Measurements from ENCODE around the gene CTBP1. TPM values are rescaled to one million over a fixed set of nuclear protein-coding genes. Genes with fewer than 3 reads are reported as not detected.

CTBP1 gene
- total and polyA plus RNA-seq, 7 donors = 67.9 to 162 (median 113) TPM

- WGBS, 2 donors = 29 to 74% methylated on average over 5 of the region's 5 CpGs
- Histone ChIP-seq H3K27ac (peak overlapping the region; percentile 81 to 96 (median 87)), H3K36me3 (no peaks in the 10 kb centered on the region), H3K27me3 (no peaks in the 10 kb centered on the region), H3K4me3 (no peak overlapping the region), H3K4me1 (peaks cover 0 to 66% (median 44%) of the 10 kb centered on the region in 4 donors), H3K9me3 (no peaks in the 10 kb centered on the region)
- intact Hi-C loops (cut with DNase I) = no loop called here
- peak; percentile 64 for DNase-seq
- TF ChIP-seq POLR2A (IDR thresholded peaks at IDR 0.05) (no peak), POLR2AphosphoS5 (IDR thresholded peaks at IDR 0.05) (no peak), EP300 (IDR thresholded peaks at IDR 0.05) (no peak), CTCF (IDR thresholded peaks at IDR 0.05) (no peak)
Measured at GRCh38 chr4:1191621-1192020, 57.3 kb downstream of the CTBP1 start.

- Histone ChIP-seq H3K4me3 (no peak overlapping the region), H3K4me1 (peaks cover 0 to 33% (median 12%) of the 10 kb centered on the region in 4 donors), H3K36me3 (no peaks in the 10 kb centered on the region), H3K27ac (peak overlapping the region in 2 of 4 donors; percentile 24 to 30), H3K27me3 (no peaks in the 10 kb centered on the region), H3K9me3 (no peaks in the 10 kb centered on the region)
- no peak for DNase-seq
- no peak for TF ChIP-seq EP300 (IDR thresholded peaks at IDR 0.05)
- TF ChIP-seq POLR2A (IDR thresholded peaks at IDR 0.05) = no peak
- TF ChIP-seq POLR2AphosphoS5 (IDR thresholded peaks at IDR 0.05) = no peak
- TF ChIP-seq CTCF (IDR thresholded peaks at IDR 0.05) = no peak
- 14 to 22% methylated on average over 1 of the region's 1 CpG for WGBS, 2 donors
- intact Hi-C loops (cut with DNase I) = no loop called here
Measured at GRCh38 chr4:1187182-1187581, 61.7 kb downstream of the CTBP1 start.

- H3K27ac ChIP-seq = peak overlapping the region; percentile 25 to 47 (median 40)
Measured at GRCh38 chr4:1183985-1184773, 64.8 kb downstream of the CTBP1 start.

GRCh38 chr4:1182313-1182712 is 66.6 kb downstream of the CTBP1 start:
- H3K4me1 ChIP-seq = peaks cover 0 to 12% (median 3%) of the 10 kb centered on the region in 4 donors
- no peaks in the 10 kb centered on the region for H3K36me3 ChIP-seq
- intact Hi-C loops (cut with DNase I) = no loop called here
- H3K4me3 ChIP-seq = no peak overlapping the region
- no peaks in the 10 kb centered on the region for H3K9me3 ChIP-seq
- H3K27ac ChIP-seq = no peak overlapping the region
- TF ChIP-seq EP300 (IDR thresholded peaks at IDR 0.05) (no peak), POLR2AphosphoS5 (IDR thresholded peaks at IDR 0.05) (no peak)
- DNase-seq = no peak
- H3K27me3 ChIP-seq = no peaks in the 10 kb centered on the region

More at GRCh38 chr4:1183985-1184773, 64.8 kb downstream of the CTBP1 start:
- no peak for DNase-seq
- intact Hi-C loops (cut with DNase I) = no loop called here
- Histone ChIP-seq H3K27me3 (no peaks in the 10 kb centered on the region), H3K4me1 (peaks cover 0 to 22% (median 0%) of the 10 kb centered on the region in 4 donors), H3K4me3 (no peak overlapping the region), H3K9me3 (no peaks in the 10 kb centered on the region), H3K36me3 (no peaks in the 10 kb centered on the region)
- no peak for TF ChIP-seq CTCF (IDR thresholded peaks at IDR 0.05)
- no peak for TF ChIP-seq EP300 (IDR thresholded peaks at IDR 0.05)
- TF ChIP-seq POLR2AphosphoS5 (IDR thresholded peaks at IDR 0.05) = no peak
- no peak for TF ChIP-seq POLR2A (IDR thresholded peaks at IDR 0.05)
- WGBS, 2 donors = 53 to 75% methylated on average over 6 of the region's 6 CpGs

GRCh38 chr4:1180663-1181062 is 68.3 kb downstream of the CTBP1 start:
- Histone ChIP-seq H3K4me3 (no peak overlapping the region), H3K4me1 (peaks cover 0 to 12% (median 6%) of the 10 kb centered on the region in 4 donors), H3K27me3 (no peaks in the 10 kb centered on the region), H3K9me3 (no peaks in the 10 kb centered on the region), H3K36me3 (no peaks in the 10 kb centered on the region), H3K27ac (no peak overlapping the region)
- intact Hi-C loops (cut with DNase I) = no loop called here
- TF ChIP-seq CTCF (IDR thresholded peaks at IDR 0.05) = no peak
- TF ChIP-seq POLR2A (IDR thresholded peaks at IDR 0.05) = no peak
- no peak for TF ChIP-seq EP300 (IDR thresholded peaks at IDR 0.05)
- TF ChIP-seq POLR2AphosphoS5 (IDR thresholded peaks at IDR 0.05) = no peak
- no peak for DNase-seq
